GM19023 (cell line): Measurements from ENCODE around the gene CFDP1.

Experiments used
- ATAC-seq: cut with Tn5 transposase; IDR thresholded peaks from one replicate; pipeline ENCODE4 v1.9.1; 2021; ENCODE audit warnings: mild to moderate bottlenecking, moderate library complexity; ENCODE audit not compliant: unreplicated experiment

Gene CFDP1

GRCh38 chr16:75432828-75433731 is at the start of gene CFDP1:
CFDP1 (minus strand) TSS chr16:75433503; CDS start chr16:75433352, 151 bp downstream.
- ATAC-seq = peak; percentile 93

GRCh38 chr16:75482434-75483205 is 49.3 kb upstream of the CFDP1 start:
- no peak for ATAC-seq

DNA sequence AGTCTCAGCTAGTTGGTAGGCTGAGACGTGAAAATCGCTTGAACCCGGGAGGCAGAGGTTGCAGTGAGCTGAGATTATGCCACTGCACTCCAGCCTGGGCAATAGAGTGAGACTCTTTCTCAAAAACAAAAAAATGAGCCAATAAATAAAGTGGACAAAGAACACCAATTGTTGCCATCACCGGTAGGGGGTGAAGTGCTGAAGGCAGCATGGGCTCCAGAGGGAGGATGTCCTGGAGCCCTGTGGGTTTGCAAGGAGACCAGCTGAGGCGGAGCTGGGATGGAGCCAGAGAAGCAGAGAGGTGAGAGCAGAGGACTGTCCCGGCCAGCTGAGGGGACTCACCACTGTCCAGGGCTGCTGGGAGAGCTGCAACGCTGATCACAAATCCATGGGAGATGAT is 48.2 kb upstream of the CFDP1 start:
- no peak for ATAC-seq

- ATAC-seq = no peak
These were observed 46.2 kb upstream of the CFDP1 start for GRCh38 chr16:75479421-75479990.

DNA sequence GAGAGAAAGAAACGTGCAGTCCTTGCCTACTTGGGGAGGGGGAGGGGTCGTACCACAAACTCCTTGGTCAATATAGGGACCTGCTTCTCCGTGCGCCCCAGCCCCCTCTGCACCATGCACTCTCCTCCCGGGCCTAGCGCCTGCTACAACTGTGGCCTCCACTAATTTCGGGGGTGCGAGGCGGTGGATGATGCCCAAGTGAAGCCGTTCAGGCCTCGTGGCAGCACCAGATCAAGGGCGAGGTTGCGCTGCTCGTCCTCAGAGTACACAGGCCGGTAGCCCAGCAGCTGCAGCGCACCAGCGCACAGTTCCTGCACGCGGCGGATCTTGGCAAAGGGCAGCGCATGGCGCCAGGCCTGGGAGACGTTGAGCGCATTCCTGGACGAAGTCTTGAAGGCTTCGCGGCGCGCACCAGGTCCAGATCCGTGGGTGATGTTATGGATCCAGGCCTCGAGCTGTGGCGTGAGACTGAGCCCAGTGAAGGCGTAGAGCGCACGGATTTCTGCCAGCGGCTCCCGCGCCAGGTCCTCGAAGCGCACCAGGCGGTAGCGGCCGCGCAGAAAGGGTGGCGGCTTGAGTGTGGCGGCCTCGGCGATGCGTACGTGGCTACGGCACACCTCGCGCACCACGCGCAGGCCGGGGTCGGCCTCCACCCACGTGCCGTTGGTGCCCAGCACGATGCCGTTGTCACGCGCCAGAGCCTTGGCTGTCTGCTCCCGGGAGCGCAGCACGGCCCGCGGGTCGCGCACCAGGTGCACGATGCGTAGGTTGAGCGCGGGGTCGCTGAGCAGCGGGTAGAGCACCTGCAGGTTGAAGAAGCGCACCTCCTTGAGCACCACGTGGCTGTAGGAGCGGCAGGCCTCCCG is 45.4 kb upstream of the CFDP1 start:
- no peak for ATAC-seq

DNA sequence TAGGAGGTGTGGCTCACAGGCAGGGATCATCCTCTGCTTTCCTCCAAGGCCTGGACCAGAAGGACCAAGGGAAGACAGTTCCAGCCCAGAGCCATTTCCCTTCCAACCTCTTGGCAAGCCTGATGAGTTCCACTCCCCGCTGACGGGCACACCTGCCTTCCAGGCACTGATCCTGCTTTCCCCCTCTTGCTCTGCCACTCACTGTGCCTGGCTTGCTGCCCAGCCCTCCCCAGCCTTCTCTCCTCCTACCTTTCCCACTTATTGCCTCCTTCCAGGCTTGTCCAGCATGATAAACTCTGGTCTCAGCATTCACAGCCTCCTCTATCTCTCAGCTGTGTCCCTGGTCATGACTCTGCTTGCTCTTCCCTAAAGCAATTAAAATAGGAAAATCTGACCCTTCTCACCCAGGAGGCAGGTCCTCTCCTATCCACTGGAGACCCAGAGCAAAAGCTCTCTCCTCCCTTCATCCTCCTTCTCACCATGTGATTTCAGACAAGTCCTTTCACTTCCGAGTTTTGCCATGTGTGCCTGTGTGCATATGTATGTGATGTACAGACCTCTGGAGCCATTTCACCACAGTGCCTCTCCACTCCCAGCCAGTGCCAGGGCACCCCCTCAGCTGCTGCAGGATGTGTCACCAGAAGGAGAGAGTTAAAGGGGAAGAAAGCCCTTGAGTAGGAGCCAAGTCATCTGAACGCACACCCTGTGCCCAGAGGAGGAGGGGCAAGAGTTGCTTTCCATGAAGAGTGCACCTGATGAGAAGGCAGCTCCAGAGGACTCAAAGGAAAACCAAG is 44.6 kb upstream of the CFDP1 start:
- no peak for ATAC-seq

DNA sequence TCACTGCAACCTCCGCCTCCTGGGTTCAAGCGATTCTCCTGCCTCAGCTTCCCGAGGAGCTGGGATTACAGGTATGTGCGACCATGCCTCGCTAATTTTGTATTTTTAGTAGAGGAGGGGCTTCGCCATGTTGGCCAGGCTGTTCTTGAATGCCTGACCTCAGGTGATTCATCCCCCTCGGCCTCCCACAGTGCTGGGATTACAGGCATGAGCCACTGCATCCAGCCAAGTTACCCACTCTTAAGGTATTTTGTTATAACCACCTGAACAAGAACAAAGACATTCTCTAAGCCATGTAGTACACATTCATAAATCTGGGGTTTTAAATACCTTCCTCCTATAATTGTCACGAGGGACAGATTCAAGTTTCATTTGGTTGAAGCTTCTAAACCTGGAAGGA is 43.5 kb upstream of the CFDP1 start:
- ATAC-seq = no peak

- ATAC-seq = no peak
These were observed 42.1 kb upstream of the CFDP1 start for GRCh38 chr16:75475420-75475847.

DNA sequence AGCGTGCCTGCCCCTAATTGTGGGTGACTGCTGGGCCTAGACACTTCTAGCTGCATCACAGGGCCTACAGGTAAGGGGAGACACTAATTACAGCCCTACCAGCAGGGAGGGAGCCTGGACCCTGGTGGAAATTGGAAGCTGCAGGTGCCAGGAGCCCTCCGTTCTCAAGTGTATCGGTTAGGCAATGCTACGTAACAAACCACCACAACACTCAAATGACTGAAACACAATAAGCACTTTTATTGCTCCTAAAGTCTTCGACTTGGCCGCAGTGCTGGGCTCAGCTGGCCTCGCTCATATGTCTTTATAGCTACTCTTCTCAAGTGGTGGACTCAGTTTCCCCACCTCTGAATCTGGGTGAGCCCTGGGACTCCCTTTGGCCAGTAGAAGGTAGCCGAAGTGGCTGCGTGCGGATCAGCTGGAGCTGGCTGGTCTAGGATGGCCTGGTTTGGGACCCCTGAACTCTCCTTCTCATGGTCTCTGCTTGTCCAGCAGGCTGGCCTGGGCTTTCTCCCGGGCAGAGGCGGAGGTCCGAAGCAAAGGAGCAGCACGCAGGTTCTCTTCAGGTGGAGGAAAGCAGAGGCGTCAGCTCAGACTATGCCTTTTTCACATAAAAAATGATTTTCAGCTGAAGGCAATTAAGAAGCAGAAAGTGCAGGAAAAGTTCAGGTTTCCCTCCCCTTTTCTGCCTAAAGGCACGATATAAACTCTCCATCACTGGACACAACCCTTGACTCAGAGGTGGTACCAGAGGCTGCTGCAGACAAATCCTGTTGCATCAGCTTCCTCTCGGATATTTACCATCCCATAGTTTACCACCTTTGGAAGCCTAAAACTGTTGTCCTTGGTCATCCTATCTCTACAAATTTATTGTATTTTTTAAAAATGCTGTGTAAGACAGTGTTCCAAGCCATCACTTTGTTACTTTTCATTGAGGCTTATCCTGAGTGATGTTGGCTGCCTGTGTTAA is 39.9 kb upstream of the CFDP1 start:
- ATAC-seq = no peak

GRCh38 chr16:75471723-75472633 is 38.7 kb upstream of the CFDP1 start:
- peak; percentile 82 for ATAC-seq

DNA sequence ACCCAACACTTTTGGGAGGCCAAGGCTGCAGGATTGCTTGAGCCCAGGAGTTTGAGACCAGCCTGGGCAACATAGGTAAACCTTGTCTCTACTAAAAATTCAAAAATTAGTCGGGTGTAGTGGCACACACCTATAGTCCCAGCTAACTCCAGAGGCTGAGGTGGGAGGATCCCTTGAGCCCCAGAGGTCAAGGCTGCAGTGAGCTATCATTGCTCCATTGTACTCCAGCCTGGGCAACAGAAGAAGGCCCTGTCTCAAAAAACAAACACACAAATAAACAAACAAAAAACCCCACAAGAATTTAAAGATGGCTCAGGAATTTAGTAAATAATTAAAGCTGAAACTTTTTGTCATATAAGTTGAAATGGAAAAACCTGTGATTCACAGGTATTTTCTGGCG is 33.5 kb upstream of the CFDP1 start:
- ATAC-seq = no peak

DNA sequence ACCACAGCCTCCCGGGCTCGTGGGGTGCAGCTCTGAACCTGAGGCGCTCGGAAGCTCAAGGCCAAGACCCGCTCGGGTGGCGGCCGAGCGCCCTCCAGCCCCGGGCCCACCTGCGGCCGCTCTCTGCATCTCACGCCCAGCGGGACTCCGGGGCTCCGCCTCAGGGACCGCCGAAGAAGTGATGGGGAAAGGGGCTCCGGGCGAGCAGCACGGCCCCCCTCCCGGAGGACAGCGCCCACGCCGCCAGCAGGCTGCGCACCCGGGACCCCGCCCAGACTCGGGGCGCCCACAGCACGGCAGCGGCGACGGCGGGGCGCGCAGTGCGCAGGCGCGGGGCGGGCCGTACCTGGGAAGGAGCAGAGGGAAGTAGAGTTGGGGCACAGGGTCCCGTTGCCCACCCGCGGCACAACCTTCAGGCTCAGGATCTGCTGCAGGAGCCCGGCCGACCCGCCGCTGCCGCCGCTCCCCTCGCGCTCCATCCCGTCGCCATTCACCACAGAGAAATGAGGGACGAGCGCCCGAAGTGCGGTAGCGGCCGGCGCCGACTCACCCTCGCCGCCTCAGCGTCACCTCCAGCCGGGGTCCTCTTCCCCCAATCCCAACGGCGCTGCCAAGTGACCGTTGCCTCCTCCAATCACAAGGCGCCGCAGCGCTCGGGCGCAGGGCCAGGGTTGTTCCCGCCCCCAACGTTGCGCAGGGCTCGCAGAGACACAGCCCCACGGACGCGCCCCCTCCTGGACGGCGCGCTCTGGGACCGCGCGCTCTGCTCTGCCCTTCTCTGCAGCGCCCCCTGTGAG is 31.0 kb upstream of the CFDP1 start, which contains the start of gene TMEM170A:
Gene TMEM170A (minus strand): TSS at position 568 of the 797 bp plus-strand sequence. CDS start 89 bp downstream, at position 479.
- ATAC-seq = peak; percentile 93

- ATAC-seq = peak; percentile 16
These were observed 30.3 kb upstream of the CFDP1 start for GRCh38 chr16:75463389-75464121.

- no peak for ATAC-seq
These were observed 29.5 kb upstream of the CFDP1 start for GRCh38 chr16:75462806-75463205.

- ATAC-seq = no peak
These were observed 28.3 kb upstream of the CFDP1 start for GRCh38 chr16:75461575-75461974.

- ATAC-seq = no peak
These were observed 27.1 kb upstream of the CFDP1 start for GRCh38 chr16:75460446-75460845.
